ENCODE data around the gene SRI. TPM values are rescaled to one million over a fixed set of nuclear protein-coding genes. Genes with fewer than 3 reads are reported as not detected.

SRI gene
- total RNA-seq, 1 donor from 2014 or later, result 16.7 TPM

GRCh38 chr7:88215295-88215694, 4.5 kb downstream of the SRI start:
- Histone ChIP-seq H3K4me1 (peaks cover 6 to 7% of the 10 kb centered on the region in 2 donors), H3K36me3 (peaks cover 12 to 48% of the 10 kb centered on the region in 2 donors), H3K4me3 (no peak overlapping the region), H3K9me3 (no peaks in the 10 kb centered on the region), H3K27me3 (no peaks in the 10 kb centered on the region), H3K27ac (no peak overlapping the region)
- no peak for DNase-seq (ENCODE audit: low spot score in 2 of 2)
- TF ChIP-seq, protein P1, sequence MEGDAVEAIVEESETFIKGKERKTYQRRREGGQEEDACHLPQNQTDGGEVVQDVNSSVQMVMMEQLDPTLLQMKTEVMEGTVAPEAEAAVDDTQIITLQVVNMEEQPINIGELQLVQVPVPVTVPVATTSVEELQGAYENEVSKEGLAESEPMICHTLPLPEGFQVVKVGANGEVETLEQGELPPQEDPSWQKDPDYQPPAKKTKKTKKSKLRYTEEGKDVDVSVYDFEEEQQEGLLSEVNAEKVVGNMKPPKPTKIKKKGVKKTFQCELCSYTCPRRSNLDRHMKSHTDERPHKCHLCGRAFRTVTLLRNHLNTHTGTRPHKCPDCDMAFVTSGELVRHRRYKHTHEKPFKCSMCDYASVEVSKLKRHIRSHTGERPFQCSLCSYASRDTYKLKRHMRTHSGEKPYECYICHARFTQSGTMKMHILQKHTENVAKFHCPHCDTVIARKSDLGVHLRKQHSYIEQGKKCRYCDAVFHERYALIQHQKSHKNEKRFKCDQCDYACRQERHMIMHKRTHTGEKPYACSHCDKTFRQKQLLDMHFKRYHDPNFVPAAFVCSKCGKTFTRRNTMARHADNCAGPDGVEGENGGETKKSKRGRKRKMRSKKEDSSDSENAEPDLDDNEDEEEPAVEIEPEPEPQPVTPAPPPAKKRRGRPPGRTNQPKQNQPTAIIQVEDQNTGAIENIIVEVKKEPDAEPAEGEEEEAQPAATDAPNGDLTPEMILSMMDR (IDR thresholded peaks at IDR 0.05), result no peak
- intact Hi-C loops (cut with DNase I), result loop anchor here (5.0 to 10.0 kb wide), 4 partner anchors 338 to 1060 kb away; partner anchors contain the start of genes CROT, DBF4, DMTF1 and SLC25A40

- peaks cover 15 to 56% of the 10 kb centered on the region in 2 donors for H3K36me3 ChIP-seq
Measured at GRCh38 chr7:88214456-88214855, 5.4 kb downstream of the SRI start.

DNA sequence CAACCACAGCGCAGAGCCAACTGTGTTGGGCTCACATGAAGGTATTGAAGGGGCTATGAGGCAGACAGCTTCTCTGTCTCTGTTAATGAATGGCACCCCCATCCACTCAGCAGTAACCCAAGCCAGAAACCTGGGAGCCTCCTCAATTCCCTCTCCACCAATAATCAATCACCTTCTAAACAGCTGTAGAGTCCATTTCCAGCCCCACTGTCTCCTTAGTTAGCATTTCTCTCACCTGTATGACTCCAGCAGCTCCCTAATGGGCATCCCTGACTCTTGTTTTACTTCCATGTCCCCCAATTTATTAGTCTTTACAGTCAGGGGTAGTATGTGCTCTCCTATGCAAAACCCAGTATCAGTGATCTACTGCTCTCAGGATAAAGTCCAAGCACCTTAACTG, 6.9 kb downstream of the SRI start:
- Histone ChIP-seq H3K27ac (no peak overlapping the region), H3K36me3 (peaks cover 29 to 72% of the 10 kb centered on the region in 2 donors), H3K4me3 (no peak overlapping the region), H3K27me3 (no peaks in the 10 kb centered on the region), H3K4me1 (peaks cover 1 to 3% of the 10 kb centered on the region in 2 donors), H3K9me3 (no peaks in the 10 kb centered on the region)
- TF ChIP-seq, protein P1 (IDR thresholded peaks at IDR 0.05), result no peak
- DNase-seq (ENCODE audit: low spot score in 2 of 2), result no peak
- intact Hi-C loops (cut with DNase I), result loop anchor here (10.0 kb wide), 3 partner anchors 868 to 1058 kb away; partner anchors contain the start of genes CROT, DMTF1 and TMEM243

More at GRCh38 chr7:88214456-88214855, 5.4 kb downstream of the SRI start:
- intact Hi-C loops (cut with DNase I), result loop anchor here (10.0 kb wide), 3 partner anchors 870 to 1060 kb away; partner anchors contain the start of genes CROT, DMTF1 and TMEM243
- DNase-seq (ENCODE audit: low spot score in 2 of 2), result no peak
- no peaks in the 10 kb centered on the region for H3K9me3 ChIP-seq
- TF ChIP-seq, protein P1 (IDR thresholded peaks at IDR 0.05), result no peak
- peaks cover 6 to 7% of the 10 kb centered on the region in 2 donors for H3K4me1 ChIP-seq
- H3K4me3 ChIP-seq, result no peak overlapping the region
- no peak overlapping the region for H3K27ac ChIP-seq
- no peaks in the 10 kb centered on the region for H3K27me3 ChIP-seq

GRCh38 chr7:88208521-88208920, 11.3 kb downstream of the SRI start:
- H3K4me1 ChIP-seq, result no peaks in the 10 kb centered on the region
- H3K27me3 ChIP-seq, result no peaks in the 10 kb centered on the region
- no peak overlapping the region for H3K4me3 ChIP-seq
- H3K27ac ChIP-seq, result no peak overlapping the region
- TF ChIP-seq, protein P1 (IDR thresholded peaks at IDR 0.05), result no peak
- H3K36me3 ChIP-seq, result peaks cover 56 to 78% of the 10 kb centered on the region in 2 donors
- DNase-seq (ENCODE audit: low spot score in 2 of 2), result no peak
- H3K9me3 ChIP-seq, result no peaks in the 10 kb centered on the region
- intact Hi-C loops (cut with DNase I), result no loop called here

DNA sequence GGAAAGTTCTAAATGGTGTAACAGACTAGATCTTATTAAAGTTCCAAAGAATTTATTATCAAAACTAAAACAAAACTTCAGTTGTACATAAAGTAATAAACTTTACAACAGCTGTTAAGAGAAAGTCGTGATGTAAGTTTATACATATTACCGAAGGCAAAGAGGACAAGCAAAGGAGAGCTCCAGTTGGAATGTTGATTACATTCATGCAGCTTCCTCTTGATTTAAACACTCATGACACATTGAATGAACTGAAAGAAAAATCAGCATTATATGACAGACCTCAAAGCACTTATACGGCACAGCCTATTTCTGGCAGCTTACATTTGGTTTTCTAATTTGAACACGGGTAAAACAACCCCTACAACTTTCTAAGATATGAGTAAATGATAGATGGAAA, 13.6 kb downstream of the SRI start:
- TF ChIP-seq, protein P1 (IDR thresholded peaks at IDR 0.05), result no peak
- H3K4me1 ChIP-seq, result no peaks in the 10 kb centered on the region
- intact Hi-C loops (cut with DNase I), result no loop called here
- peaks cover 58 to 73% of the 10 kb centered on the region in 2 donors for H3K36me3 ChIP-seq
- H3K27me3 ChIP-seq, result no peaks in the 10 kb centered on the region
- DNase-seq (ENCODE audit: low spot score in 2 of 2), result no peak
- no peak overlapping the region for H3K4me3 ChIP-seq
- H3K9me3 ChIP-seq, result no peaks in the 10 kb centered on the region
- H3K27ac ChIP-seq, result no peak overlapping the region

Data from ascending aorta (tissue), 2 donors.